ENCODE data around the gene DRC7.
A peak's percentile ranks its signal among the peaks of the same experiment; 100 is the strongest.

DRC7 gene

DNA sequence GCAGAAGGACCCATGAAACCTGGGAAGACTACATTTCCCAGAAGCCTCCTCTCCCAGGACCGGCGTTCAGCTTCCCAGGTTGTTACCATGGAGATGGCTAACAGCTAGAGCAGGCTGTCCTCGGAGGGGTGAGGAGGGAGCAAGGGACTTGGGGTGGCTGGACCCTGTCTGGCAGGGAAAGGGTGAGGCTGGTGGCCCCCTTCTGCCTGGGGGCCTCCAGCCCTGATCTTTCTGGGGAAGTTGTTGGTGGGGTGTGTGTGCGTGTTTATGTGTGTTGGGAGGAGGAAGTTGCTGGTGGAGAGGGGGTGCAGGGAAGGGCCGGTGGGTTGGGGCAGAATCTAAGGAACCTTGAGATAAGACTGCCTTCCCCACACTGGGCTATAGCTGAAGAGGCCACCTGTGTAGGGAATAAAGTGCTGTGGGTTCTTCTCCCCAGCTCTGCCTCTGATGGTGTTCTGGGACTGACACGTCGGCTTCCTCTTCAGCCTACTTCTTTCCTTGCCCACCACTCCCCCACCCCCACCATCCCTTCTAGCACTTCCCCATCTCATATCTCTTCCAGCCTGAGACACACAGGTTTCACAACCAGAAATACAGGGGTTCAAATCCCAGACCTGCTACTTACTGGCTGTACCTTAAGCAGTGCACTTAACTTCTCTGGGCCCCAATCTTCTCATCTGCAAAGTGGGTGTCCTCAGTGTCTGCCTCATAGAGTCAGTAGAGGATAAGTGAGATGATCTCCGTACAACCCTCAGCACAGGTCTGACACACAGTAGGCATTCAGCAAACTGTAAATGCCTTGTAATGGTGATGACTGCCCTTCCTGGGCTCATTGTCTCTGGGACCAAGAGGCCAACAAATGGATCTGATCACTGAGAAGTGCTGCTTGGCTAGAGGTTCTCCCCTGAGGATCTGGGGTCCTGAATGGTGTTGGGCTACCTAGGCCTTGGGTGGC is at the start of gene DRC7:
DRC7 (plus strand) TSS at position 82 of the 955 bp plus-strand sequence. CDS start 3,144 bp downstream, outside the sequence.
- DNase-seq (ENCODE audit: low spot score): no peak

DNA sequence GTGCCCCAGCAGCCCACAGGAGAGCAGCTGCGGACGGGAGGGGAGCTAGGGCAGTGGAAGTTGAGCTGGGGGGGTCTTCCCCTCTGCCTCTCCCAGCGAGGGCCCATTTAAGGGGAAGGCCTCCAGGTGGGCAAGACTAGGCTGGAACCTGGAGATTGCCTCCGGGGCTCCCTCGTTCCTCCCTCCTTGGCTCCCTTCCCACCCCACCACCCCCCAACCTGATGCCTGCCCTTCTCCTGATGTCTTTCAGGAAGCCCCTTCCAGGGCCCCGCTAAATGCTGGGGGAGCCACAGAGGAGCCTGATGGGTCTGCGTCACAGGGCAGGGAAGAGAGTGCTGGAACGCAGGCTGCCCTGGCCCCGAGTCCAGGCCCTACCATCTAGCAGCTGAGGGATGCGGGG is 49.4 kb upstream of the DRC7 start:
- DNase-seq (ENCODE audit: low spot score): no peak

DNA sequence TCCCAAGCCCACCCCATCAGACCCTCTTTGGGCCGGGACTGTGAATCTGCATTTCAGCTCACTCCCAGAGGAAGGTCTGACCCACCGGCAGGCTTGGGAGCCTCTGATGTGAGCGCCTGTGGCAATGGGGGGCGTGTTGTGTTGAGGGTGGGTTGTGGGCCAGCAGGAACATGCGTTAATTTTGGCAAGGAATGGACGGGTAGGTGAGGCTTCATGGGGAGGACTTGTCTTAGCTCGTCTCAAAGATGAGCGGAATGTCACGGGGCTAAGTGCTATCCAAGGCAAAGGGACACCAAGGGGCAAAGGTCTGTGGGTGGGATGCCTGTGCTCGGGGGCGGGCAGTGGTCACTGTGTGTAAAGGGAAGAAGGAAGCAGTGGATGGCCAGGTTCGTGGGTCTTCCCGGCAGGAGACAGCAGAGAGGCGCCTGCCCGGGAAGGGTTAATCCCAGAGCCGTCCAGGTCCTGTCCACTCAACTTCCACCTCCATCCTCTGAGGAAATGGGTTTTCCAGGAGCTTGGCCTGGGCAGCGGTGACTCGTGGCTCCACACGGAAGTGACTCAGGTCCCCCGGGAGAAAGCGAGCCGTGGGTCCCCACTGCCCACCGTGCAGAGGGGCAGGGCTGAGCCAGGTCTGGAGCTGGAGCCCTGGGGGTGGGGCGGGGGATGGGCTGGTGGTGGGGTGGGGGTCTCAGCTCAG is 48.8 kb upstream of the DRC7 start:
- no peak for DNase-seq (ENCODE audit: low spot score)

GRCh38 chr16:57646388-57647039 is 48.1 kb upstream of the DRC7 start:
- no peak for DNase-seq (ENCODE audit: low spot score)

DNA sequence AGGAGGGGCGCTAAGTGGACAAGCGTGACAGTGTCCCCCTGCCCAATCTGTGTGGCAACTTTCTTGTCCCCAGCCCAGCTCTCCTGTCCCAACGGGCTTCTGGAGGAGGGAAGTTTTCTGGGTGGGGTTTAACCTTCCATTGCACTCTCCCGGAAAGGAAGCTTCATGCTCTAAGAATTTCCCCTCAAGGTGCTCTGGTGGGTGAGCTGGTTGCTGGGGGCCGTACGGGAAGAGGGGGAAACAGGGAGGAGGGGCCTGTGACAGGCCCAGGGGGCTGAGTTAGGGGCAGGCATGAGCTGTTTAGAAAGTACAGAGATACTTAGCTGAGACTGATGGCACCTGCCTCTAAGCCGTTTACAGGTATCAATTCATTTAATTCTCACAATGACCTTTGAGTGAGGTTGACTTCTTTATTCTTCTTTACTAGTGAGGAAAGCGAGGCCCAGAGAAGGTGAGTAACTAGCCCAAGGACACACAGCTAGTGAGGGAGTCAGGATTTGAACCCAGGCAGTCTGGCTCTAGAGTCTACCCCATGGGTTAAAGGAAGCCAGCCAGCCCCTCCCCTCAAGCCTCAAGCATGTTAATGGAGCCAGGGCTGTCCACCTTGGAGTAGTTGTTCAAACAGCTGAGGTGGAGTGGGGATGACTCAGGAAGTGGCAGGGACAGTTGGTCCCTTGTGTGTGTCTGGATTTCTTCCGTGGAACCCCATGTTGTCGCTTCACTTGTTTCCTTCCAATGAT is 47.3 kb upstream of the DRC7 start:
- DNase-seq (ENCODE audit: low spot score): no peak

GRCh38 chr16:57648125-57648524 is 46.5 kb upstream of the DRC7 start:
- no peak for DNase-seq (ENCODE audit: low spot score)

GRCh38 chr16:57648581-57649442 is 45.8 kb upstream of the DRC7 start:
- DNase-seq (ENCODE audit: low spot score): peak; percentile 84

- no peak for DNase-seq (ENCODE audit: low spot score)
These were observed 45.2 kb upstream of the DRC7 start for GRCh38 chr16:57649443-57649751.

DNA sequence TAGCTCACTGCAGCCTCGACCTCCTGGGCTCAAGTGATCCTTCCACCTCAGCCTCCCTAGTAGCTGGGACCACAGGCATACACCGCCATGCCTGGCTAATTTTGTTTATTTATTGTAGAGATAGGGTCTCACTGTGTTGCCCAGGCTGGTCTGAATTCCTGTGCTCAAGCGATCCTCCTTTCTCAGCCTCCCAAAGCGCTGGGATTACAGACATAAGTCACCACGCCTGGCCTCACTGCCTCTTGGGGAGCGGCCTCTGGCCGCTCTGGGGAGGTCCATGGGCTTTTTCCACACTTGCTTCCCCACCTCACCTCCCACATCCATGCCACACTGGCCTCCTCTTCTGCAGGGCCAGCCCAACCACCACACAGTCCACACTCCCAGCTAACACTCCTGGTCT is 44.8 kb upstream of the DRC7 start:
- no peak for DNase-seq (ENCODE audit: low spot score)

- no peak for DNase-seq (ENCODE audit: low spot score)
These were observed 43.0 kb upstream of the DRC7 start for GRCh38 chr16:57651344-57652333.

GRCh38 chr16:57652695-57653471 is 41.7 kb upstream of the DRC7 start:
- DNase-seq (ENCODE audit: low spot score): no peak

- DNase-seq (ENCODE audit: low spot score): no peak
These were observed 40.7 kb upstream of the DRC7 start for GRCh38 chr16:57653936-57654335.

GRCh38 chr16:57656342-57656955 is 38.2 kb upstream of the DRC7 start:
- DNase-seq (ENCODE audit: low spot score): no peak

DNA sequence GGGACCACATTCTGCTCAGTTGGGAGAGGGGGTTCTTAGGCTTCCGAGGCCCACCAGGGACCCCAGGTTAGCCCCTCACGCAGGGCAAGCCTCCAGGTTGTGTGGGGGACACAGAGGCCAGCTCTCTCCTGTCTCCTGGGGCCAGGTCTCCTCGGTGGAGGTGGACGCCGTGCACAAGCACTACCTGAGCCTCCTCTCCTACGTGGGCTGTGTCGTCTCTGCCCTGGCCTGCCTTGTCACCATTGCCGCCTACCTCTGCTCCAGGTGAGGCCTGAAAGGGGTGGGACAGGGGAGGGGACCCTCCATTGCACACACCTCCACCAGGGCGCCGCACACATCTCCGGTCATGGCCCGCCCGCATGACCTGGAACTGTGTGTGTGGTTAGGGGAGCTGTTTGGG is 37.4 kb upstream of the DRC7 start:
- no peak for DNase-seq (ENCODE audit: low spot score)

DNA sequence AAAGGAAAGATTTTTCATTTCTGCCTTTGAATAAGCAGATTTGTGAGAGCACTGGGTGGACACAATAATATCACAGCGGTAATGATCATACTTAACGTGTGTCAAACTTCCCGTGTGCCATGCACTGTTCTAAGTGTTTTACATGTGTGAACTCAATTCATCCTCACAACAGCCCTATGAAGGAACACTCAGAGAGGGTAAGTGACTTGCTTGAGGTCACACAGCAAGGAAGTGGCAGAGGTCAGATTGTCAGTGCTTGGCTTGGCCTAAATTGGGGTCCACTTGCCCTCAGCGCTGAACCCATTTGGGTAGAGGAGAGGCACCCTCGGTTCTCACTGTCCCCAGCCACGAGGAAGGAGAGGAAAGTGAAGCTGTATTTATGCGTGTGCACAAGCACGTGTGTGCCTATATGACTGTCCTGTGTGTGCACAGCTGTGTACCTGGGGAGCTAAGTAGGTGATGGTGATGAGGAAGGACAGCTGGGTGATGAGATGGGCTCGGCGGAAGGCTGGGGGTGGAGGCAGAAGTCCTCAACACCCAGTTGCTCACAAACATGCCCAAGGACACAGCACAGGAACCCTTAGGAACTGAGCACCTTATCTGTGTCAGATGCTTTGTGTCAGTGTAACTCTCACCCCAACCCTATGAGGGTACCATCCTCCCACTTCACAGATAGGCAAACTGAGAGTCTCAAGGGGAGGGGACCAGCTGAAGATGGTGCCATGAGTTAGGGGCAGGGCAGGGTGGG is 36.3 kb upstream of the DRC7 start:
- no peak for DNase-seq (ENCODE audit: low spot score)

DNA sequence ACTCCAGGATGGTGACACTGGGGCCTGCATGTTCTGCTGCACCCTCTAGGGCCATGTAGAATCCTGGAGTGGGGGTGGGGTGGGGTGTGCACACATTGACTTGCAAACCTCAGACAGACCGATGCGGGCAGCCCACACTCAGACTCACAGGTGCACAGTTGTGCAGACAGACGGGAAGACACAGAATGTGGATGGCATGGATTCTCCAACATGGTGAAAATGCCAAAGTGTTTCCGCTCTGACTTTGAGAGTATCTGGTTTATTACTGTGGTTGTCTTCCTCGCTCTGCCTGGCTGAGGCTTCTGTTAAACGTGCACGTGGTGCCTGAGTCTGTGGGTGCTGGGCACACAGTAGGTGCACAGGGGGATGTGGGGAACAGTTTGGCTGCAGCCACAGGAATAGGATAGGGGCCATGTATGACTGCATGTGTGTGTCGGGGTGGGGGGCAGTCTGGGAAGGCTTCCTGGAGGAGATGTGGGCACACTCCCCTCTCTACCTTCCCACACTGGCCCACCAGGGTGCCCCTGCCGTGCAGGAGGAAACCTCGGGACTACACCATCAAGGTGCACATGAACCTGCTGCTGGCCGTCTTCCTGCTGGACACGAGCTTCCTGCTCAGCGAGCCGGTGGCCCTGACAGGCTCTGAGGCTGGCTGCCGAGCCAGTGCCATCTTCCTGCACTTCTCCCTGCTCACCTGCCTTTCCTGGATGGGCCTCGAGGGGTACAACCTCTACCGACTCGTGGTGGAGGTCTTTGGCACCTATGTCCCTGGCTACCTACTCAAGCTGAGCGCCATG is 35.5 kb upstream of the DRC7 start:
- no peak for DNase-seq (ENCODE audit: low spot score)

Measured in left forelimb (tissue), 1 donor.